GM12874 (cell line): ENCODE measurements around the gene GPR83.

Experiments used
- TF ChIP-seq, protein P1 (sequence below): IDR thresholded peaks from 2 replicates; pipeline ENCODE4 v1.5.1; 2011; ENCODE audit warnings: low read depth, mild to moderate bottlenecking, control low read depth, low read length, moderate library complexity; ENCODE audit not compliant: insufficient read depth

The GPR83 gene

DNA sequence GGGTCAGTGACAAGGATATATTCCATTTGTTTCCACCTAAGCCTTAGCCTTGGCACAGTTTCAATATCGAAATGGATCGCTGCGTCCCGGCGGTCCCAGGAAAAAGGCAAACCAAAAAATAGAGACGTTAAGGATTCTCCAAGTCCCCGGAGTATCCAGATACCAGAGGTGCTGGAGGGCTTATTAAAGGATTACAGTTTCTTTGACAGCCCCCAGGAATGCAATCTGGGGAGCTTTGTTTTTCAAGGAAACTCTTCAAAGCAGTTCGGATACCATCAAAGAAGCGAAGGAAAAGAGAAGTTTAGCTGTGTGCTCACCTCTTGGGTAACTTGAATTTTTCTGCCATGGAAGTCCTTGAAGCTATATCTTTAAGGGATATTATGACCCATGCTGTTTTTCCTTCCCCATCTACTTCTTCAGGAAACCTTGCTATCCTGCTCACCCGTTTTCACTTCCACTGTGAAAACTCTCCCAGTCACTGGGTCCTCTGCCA lies 600 bp upstream of the GPR83 start:
- TF ChIP-seq, protein P1, sequence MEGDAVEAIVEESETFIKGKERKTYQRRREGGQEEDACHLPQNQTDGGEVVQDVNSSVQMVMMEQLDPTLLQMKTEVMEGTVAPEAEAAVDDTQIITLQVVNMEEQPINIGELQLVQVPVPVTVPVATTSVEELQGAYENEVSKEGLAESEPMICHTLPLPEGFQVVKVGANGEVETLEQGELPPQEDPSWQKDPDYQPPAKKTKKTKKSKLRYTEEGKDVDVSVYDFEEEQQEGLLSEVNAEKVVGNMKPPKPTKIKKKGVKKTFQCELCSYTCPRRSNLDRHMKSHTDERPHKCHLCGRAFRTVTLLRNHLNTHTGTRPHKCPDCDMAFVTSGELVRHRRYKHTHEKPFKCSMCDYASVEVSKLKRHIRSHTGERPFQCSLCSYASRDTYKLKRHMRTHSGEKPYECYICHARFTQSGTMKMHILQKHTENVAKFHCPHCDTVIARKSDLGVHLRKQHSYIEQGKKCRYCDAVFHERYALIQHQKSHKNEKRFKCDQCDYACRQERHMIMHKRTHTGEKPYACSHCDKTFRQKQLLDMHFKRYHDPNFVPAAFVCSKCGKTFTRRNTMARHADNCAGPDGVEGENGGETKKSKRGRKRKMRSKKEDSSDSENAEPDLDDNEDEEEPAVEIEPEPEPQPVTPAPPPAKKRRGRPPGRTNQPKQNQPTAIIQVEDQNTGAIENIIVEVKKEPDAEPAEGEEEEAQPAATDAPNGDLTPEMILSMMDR = no peak

GRCh38 chr11:94400457-94400838 lies 771 bp downstream of the GPR83 start:
- TF ChIP-seq, protein P1 = no peak

DNA sequence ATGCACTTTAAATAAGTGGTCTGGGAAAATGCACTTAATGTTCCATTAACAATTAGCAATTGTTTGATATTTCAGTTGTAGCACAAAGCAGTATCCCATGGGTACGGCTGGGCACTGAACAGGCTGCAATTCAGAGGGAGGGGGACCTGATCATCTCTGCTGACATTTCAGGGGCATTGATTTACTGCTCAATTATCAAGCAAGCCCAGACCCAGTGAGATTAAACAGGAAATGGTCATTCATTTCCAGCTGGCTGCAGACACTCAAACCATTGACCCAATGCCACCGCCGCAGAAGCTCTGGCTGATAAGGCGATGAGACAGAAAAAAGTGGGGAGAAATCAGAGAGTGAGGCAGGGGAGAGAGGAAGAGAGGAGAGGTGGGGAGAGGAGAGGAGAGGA lies 1.2 kb downstream of the GPR83 start:
- TF ChIP-seq, protein P1 = no peak

DNA sequence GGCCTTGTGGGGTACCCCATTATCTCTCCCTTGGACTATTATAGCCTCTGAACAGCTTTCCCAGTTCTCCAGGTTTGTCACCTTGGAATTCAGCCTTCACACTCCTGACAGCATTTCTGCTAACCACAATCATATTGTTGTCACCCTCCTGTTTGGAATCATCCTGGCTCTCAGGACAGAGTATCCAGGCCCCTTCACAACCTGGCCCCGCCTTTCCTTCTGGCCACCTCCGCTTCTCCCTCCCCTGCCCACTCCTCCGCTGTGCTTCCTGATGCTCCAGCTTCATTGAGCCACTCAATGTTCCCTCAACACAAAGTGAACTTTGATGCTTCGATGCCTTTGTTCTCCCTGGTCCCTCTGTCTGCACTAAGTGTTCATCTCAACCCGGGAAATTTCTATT lies 3.1 kb downstream of the GPR83 start:
- TF ChIP-seq, protein P1 = no peak

GRCh38 chr11:94396282-94396681 lies 4.9 kb downstream of the GPR83 start:
- TF ChIP-seq, protein P1 = no peak

GRCh38 chr11:94379613-94380012 lies 21.6 kb downstream of the GPR83 start:
- TF ChIP-seq, protein P1 = no peak

DNA sequence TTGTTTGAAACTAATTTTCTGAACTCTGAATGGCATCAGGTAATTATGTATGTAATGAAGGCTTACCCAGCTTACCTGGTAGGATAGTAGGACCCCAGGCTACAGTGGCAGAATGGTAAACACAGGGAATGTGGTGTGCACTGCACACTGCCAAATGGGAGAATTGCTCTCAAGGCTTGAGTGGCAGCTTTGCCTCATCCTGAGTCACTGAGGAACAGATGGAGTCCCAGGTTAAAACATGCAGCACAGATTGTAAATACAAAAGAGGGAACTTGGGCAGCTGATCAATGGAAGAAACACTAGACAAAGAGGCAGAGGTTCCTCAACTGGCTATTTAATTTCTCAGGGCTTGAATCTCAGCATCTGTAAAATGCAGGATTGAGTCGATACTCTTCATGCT lies 24.4 kb downstream of the GPR83 start:
- TF ChIP-seq, protein P1 = no peak
